Measurements from ENCODE around the gene MLPH.
"Not testable (repeated sequence)": the region's sequence is repeated elsewhere in the genome, so short reads cannot be mapped to it uniquely, and the experiment has no call there.

The MLPH gene

GRCh38 chr2:237467447-237468179, 19.4 kb upstream of the MLPH start:
- TF ChIP-seq, protein P1, sequence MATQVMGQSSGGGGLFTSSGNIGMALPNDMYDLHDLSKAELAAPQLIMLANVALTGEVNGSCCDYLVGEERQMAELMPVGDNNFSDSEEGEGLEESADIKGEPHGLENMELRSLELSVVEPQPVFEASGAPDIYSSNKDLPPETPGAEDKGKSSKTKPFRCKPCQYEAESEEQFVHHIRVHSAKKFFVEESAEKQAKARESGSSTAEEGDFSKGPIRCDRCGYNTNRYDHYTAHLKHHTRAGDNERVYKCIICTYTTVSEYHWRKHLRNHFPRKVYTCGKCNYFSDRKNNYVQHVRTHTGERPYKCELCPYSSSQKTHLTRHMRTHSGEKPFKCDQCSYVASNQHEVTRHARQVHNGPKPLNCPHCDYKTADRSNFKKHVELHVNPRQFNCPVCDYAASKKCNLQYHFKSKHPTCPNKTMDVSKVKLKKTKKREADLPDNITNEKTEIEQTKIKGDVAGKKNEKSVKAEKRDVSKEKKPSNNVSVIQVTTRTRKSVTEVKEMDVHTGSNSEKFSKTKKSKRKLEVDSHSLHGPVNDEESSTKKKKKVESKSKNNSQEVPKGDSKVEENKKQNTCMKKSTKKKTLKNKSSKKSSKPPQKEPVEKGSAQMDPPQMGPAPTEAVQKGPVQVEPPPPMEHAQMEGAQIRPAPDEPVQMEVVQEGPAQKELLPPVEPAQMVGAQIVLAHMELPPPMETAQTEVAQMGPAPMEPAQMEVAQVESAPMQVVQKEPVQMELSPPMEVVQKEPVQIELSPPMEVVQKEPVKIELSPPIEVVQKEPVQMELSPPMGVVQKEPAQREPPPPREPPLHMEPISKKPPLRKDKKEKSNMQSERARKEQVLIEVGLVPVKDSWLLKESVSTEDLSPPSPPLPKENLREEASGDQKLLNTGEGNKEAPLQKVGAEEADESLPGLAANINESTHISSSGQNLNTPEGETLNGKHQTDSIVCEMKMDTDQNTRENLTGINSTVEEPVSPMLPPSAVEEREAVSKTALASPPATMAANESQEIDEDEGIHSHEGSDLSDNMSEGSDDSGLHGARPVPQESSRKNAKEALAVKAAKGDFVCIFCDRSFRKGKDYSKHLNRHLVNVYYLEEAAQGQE (IDR thresholded peaks at IDR 0.05; ENCODE audit: insufficient replicate concordance, low read depth), result no peak
- no peak for TF ChIP-seq SPI1 (IDR thresholded peaks at IDR 0.05; ENCODE audit: borderline replicate concordance, low read depth)
- H3K27ac ChIP-seq (replicated peaks), result no peak overlapping the region
- no peak overlapping the region for H3K4me3 ChIP-seq (replicated peaks; ENCODE audit: insufficient read depth, low read length)
- no peaks in the 10 kb centered on the region for H3K27me3 ChIP-seq (ENCODE audit: insufficient read depth, poor library complexity, severe bottlenecking)
- no peak for DNase-seq (ENCODE audit: low read depth in 1 of 2, low spot score in 1 of 2)

GRCh38 chr2:237469410-237469809, 17.6 kb upstream of the MLPH start:
- not testable (repeated sequence) for H3K27me3 ChIP-seq (ENCODE audit: insufficient read depth, poor library complexity, severe bottlenecking); H3K27ac ChIP-seq (replicated peaks); H3K4me3 ChIP-seq (replicated peaks; ENCODE audit: insufficient read depth, low read length)
- peak; percentile 26 to 28 for DNase-seq (ENCODE audit: low read depth in 1 of 2, low spot score in 1 of 2)

DNA sequence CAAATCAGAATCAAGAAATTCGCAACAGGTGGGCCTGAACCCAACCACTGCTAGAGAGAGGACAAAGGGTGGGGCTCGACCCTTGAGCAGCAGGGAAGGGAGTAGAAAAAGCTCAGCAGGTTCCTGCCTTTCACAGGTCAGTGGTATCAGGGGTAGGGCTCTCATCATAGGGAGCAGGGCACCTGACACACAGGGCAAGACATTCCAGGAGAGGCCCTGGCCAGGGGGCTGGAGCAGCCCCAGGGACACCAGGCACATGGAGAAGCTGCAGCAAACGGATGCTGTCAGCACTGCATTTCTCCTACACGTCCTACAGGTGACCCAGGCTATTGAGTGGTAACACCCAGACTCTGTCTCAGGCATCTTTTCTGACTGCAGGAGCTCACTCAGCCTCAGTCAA, 17.2 kb upstream of the MLPH start:
- no peak overlapping the region for H3K27ac ChIP-seq (replicated peaks)
- DNase-seq (ENCODE audit: low read depth in 1 of 2, low spot score in 1 of 2), result no peak
- no peak overlapping the region for H3K4me3 ChIP-seq (replicated peaks; ENCODE audit: insufficient read depth, low read length)
- H3K27me3 ChIP-seq (ENCODE audit: insufficient read depth, poor library complexity, severe bottlenecking), result no peaks in the 10 kb centered on the region
- TF ChIP-seq GABPA (IDR thresholded peaks at IDR 0.05; ENCODE audit: low read depth) (no peak), SPI1 (IDR thresholded peaks at IDR 0.05; ENCODE audit: borderline replicate concordance, low read depth) (no peak), POLR2AphosphoS5 (IDR thresholded peaks at IDR 0.05; ENCODE audit: low read depth) (no peak)
- TF ChIP-seq, protein P1 (IDR thresholded peaks at IDR 0.05; ENCODE audit: insufficient replicate concordance, low read depth), result no peak
- TF ChIP-seq, protein P2, sequence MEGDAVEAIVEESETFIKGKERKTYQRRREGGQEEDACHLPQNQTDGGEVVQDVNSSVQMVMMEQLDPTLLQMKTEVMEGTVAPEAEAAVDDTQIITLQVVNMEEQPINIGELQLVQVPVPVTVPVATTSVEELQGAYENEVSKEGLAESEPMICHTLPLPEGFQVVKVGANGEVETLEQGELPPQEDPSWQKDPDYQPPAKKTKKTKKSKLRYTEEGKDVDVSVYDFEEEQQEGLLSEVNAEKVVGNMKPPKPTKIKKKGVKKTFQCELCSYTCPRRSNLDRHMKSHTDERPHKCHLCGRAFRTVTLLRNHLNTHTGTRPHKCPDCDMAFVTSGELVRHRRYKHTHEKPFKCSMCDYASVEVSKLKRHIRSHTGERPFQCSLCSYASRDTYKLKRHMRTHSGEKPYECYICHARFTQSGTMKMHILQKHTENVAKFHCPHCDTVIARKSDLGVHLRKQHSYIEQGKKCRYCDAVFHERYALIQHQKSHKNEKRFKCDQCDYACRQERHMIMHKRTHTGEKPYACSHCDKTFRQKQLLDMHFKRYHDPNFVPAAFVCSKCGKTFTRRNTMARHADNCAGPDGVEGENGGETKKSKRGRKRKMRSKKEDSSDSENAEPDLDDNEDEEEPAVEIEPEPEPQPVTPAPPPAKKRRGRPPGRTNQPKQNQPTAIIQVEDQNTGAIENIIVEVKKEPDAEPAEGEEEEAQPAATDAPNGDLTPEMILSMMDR (IDR thresholded peaks at IDR 0.05; ENCODE audit: insufficient read depth, low read length), result no peak

DNA sequence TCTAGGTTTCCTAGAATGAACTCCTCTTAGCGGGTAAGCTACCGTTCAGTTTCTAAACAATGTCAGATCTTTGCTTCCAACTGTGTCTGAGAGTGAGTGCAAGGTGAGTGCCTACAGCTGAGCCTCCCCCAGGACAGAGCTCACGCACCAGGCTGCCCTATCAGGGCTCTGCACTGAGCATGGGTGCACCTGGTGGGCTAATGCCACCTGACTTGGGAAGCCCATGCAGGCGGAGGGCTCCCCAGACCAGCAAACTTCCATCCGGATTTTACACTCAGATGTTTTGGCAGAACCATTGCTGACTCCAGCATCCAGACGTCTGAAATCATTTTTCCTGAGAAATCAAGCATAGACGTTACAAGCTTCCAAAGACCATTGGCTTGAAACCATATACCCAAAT, 16.1 kb upstream of the MLPH start:
- no peak overlapping the region for H3K27ac ChIP-seq (replicated peaks)
- DNase-seq (ENCODE audit: low read depth in 1 of 2, low spot score in 1 of 2), result no peak
- H3K27me3 ChIP-seq (ENCODE audit: insufficient read depth, poor library complexity, severe bottlenecking), result peaks cover 4% of the 10 kb centered on the region
- no peak overlapping the region for H3K4me3 ChIP-seq (replicated peaks; ENCODE audit: insufficient read depth, low read length)
- no peak for TF ChIP-seq POLR2AphosphoS5 (IDR thresholded peaks at IDR 0.05; ENCODE audit: low read depth)
- TF ChIP-seq SPI1 (IDR thresholded peaks at IDR 0.05; ENCODE audit: borderline replicate concordance, low read depth), result no peak
- TF ChIP-seq, protein P1 (IDR thresholded peaks at IDR 0.05; ENCODE audit: insufficient replicate concordance, low read depth), result no peak
- TF ChIP-seq GABPA (IDR thresholded peaks at IDR 0.05; ENCODE audit: low read depth), result no peak
- TF ChIP-seq, protein P2 (IDR thresholded peaks at IDR 0.05; ENCODE audit: insufficient read depth, low read length), result no peak

All from HL-60 (cell line).